Naive B cell (primary cell): ENCODE results near the gene DPYD. TPM values are rescaled to one million over a fixed set of nuclear protein-coding genes. Genes with fewer than 3 reads are reported as not detected.
A peak's percentile ranks its signal among the peaks of the same experiment; 100 is the strongest.
"Not testable (repeated sequence)": the region's sequence is repeated elsewhere in the genome, so short reads cannot be mapped to it uniquely, and the experiment has no call there.

Experiments used
- ATAC-seq, 2 donors: fragments of 150-1000 bp; cut with Tn5 transposase; 2 replicates each; pipeline ENCODE4 v1.10.0; 2021; ENCODE audit warnings: low read depth in 2 of 2, mild to moderate bottlenecking in 2 of 2, moderate library complexity in 2 of 2
- DNase-seq: peaks from one replicate; pipeline ENCODE4 v3.0.0; 2022
- H3K27ac Mint-ChIP-seq, 6 donors: one replicate each; pipeline ENCODE4 v1.8.0; 2020 to 2022; ENCODE audit warnings: mild to moderate bottlenecking in 6 of 6, mixed read lengths in 6 of 6, moderate library complexity in 5 of 6, inconsistent platforms in 2 of 6
- H3K27me3 Mint-ChIP-seq, 3 donors: one replicate each; pipeline ENCODE4 v1.8.0; 2021 to 2022; ENCODE audit warnings: mixed read lengths in 3 of 3, mild to moderate bottlenecking in 1 of 3
- H3K36me3 Mint-ChIP-seq, 2 donors: one replicate each; pipeline ENCODE4 v1.8.0; 2020 to 2022; ENCODE audit warnings: mixed read lengths in 2 of 2, inconsistent platforms in 1 of 2, mild to moderate bottlenecking in 1 of 2
- H3K4me1 Mint-ChIP-seq, 3 donors: one replicate each; pipeline ENCODE4 v1.8.0; 2020 to 2022; ENCODE audit warnings: mixed read lengths in 3 of 3, inconsistent platforms in 1 of 3, mild to moderate bottlenecking in 1 of 3, moderate library complexity in 1 of 3
- H3K4me3 Mint-ChIP-seq, 8 donors: one replicate each; pipeline ENCODE4 v1.8.0; 2020 to 2022; ENCODE audit warnings: mild to moderate bottlenecking in 8 of 8, mixed read lengths in 8 of 8, moderate library complexity in 8 of 8, inconsistent platforms in 2 of 8
- H3K9me3 Mint-ChIP-seq, 7 donors: one replicate each; pipeline ENCODE4 v1.8.0; 2020 to 2022; ENCODE audit warnings: mixed read lengths in 7 of 7, mild to moderate bottlenecking in 5 of 7, inconsistent platforms in 2 of 7, moderate library complexity in 1 of 7
- polyA plus RNA-seq, 6 donors: library from polyadenylated mRNA; unstranded; fragments of 300-500 nt; fragmentation: Illumina TruSeq; gene quantifications; one replicate each; pipeline ENCODE4 v1.2.3, GENCODE V29; 2021; ENCODE audit warnings: low read depth in 6 of 6

Gene DPYD
- polyA plus RNA-seq, 6 donors from 2014 or later = 13.9 to 24.6 (median 19.1) TPM

DNA sequence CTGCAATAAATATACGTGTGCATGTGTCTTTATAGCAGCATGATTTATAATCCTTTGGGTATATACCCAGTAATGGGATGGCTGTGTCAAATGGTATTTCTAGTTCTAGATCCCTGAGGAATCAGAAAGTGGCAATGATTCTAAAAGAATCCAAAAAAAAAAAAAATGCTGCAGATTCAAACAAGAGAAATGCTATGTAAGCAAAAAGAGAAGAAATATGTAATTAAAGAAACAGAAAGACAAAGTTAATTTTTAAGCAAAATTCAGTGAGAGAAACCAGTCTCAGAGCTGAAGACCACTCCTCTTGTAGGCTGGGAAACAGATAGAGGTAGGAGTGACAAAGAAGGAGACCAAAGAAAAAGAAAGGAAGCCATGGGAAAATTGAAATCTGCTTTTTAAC is 571.0 kb downstream of the DPYD start:
- not testable (repeated sequence) for H3K27me3 Mint-ChIP-seq, ATAC-seq, H3K9me3 Mint-ChIP-seq, H3K4me3 Mint-ChIP-seq, DNase-seq, H3K27ac Mint-ChIP-seq, H3K4me1 Mint-ChIP-seq
- peaks cover 0 to 25% of the 10 kb centered on the region in 2 donors for H3K36me3 Mint-ChIP-seq

DNA sequence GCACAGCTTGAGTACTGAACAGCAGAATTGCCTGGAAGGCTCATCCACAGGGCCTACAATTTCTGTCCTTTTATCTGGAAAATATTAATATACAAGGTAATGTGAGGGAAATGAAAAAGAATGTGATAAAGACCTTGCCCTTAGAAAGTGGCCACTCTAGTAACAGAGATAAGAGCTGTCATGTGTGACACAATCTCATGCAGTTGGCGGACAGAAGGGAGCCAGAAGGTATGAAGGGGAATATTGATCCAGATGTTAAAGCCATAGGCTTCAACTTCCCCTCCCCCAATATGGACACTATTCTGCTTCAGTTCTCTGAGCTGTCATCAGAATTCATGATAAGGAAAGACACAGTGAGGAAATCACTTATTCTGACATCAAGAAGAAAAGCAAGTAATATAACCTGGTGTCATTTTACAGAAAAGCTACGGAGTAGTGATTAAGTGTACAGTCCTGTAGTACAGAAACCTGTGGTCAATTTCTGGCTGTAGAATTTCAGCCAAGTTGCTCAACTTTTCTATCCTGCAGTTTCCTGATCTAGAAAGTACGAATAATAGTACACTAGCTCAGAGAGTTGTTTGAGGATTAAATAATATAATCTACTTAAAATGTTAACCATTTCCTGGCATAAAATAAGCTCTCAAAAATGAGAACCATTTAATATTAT is 572.1 kb downstream of the DPYD start:
- H3K27ac Mint-ChIP-seq = peak overlapping the region in 1 of 6 donors; percentile 26
- H3K27me3 Mint-ChIP-seq = no peaks in the 10 kb centered on the region
- peaks cover 0 to 25% of the 10 kb centered on the region in 2 donors for H3K36me3 Mint-ChIP-seq
- H3K4me1 Mint-ChIP-seq = no peaks in the 10 kb centered on the region
- no peak overlapping the region for H3K4me3 Mint-ChIP-seq
- no peaks in the 10 kb centered on the region for H3K9me3 Mint-ChIP-seq
- ATAC-seq = no peak
- no peak for DNase-seq

DNA sequence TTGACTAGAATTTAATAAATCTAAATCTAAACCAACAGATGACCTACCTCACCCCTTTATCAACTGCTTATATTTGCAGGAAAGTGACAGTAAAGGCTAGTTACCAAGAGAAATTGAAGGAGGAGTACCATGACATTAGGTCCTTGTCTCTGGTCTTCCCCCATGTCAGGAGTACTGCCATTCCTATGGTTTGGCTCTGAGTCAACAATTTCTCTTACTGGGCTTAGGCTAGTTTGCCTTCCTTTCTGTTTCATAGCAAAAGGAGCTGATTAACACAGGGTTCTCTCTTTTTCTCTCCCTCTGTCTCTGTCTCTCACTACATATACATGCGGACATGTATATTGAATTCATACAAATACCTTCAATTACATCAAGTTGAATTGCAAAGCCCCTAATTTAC is 579.9 kb downstream of the DPYD start:
- H3K9me3 Mint-ChIP-seq = no peaks in the 10 kb centered on the region
- DNase-seq (no peak), ATAC-seq (no peak)
- H3K27ac Mint-ChIP-seq = no peak overlapping the region
- no peaks in the 10 kb centered on the region for H3K4me1 Mint-ChIP-seq
- H3K4me3 Mint-ChIP-seq = no peak overlapping the region
- no peaks in the 10 kb centered on the region for H3K27me3 Mint-ChIP-seq
- peaks cover 0 to under 1% of the 10 kb centered on the region in 2 donors for H3K36me3 Mint-ChIP-seq

DNA sequence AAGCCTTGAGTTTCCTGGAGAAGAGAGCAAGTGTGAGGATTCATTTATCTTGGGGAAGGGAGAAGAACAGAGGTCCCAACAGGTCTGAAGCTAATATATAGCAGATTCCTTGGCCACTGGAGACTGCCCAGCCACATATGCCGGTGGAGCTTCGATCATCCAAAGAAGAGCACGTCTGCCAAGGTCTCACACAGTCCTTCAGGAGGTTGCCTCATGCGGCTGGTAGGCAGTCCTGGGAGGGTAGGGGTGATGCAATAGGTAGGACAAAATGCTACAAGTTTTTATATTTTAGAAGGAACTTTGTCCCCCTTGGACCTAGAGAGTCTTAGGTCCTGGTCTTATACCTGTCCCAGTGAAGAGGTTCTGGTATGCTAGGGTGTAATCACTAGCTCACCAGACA is 582.5 kb downstream of the DPYD start:
- Mint-ChIP-seq H3K4me1 (no peaks in the 10 kb centered on the region), H3K27me3 (no peaks in the 10 kb centered on the region), H3K36me3 (peaks cover 0 to 6% of the 10 kb centered on the region in 2 donors), H3K4me3 (no peak overlapping the region), H3K9me3 (no peaks in the 10 kb centered on the region), H3K27ac (no peak overlapping the region)
- ATAC-seq = no peak
- DNase-seq = no peak

DNA sequence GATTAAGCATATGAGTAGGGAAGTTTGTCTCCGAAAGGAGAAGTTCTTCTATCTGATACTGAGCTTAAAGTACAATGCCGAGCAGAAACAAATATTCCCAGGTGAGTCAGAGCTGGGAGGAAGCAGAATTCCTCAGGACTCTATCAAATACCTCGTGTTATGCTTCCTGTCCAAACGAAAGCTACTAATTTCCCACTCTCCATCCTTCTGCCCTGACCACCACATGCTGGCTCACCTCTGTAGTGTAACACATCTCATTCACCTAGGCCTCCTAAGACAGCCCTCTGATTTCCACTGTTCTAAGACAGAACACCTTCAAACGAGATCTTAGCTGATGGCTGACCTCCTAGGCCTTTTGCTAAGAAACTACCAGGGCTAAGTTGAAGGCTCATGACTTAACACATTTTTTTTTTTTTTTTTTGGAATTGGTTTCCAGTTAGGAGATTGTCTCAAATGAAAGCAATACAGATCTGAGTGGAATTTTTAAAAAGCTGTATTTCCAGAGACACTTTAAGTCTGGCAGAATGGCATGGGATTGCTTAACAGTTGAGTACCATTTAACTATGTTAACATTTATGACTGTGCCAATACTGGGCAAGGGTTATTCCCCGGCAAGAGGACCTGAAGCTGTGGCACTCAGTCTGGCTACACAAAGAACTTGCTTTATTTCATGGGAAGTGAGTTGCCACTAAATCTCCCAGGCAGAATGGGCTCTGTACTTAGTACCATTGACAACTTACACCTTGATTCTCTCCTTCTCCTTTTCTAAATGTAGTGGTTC is 583.4 kb downstream of the DPYD start:
- no peak overlapping the region for H3K4me3 Mint-ChIP-seq
- H3K4me1 Mint-ChIP-seq = peaks cover 0 to 2% (median 0%) of the 10 kb centered on the region in 3 donors
- DNase-seq = no peak
- peak overlapping the region in 1 of 6 donors; percentile 4 for H3K27ac Mint-ChIP-seq
- peaks cover 0 to 6% of the 10 kb centered on the region in 2 donors for H3K36me3 Mint-ChIP-seq
- no peaks in the 10 kb centered on the region for H3K27me3 Mint-ChIP-seq
- H3K9me3 Mint-ChIP-seq = no peaks in the 10 kb centered on the region
- ATAC-seq = no peak

DNA sequence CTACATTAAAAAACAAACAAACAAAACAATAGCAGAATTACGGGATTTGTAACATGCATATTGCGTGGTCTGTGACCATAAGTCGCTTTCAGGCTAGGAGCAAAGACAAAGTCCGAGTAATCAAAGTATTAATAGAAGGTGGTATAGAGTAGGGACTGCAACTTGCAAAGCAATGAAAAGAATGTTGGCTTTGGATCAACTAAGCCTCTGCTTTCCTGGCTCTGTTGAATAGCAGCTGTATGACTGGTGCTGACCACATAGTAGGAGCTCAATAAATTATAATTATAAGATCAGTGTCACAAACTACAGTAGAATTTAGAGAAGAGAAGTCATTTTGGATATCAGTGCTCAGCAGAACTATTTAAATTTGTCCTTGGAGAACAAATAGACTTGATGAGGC is 586.4 kb downstream of the DPYD start:
- Mint-ChIP-seq H3K36me3 (peaks cover 0 to 6% of the 10 kb centered on the region in 2 donors), H3K27ac (no peak overlapping the region), H3K4me3 (no peak overlapping the region), H3K27me3 (no peaks in the 10 kb centered on the region), H3K9me3 (no peaks in the 10 kb centered on the region), H3K4me1 (peaks cover 0 to 9% (median 6%) of the 10 kb centered on the region in 3 donors)
- ATAC-seq = no peak
- DNase-seq = no peak

DNA sequence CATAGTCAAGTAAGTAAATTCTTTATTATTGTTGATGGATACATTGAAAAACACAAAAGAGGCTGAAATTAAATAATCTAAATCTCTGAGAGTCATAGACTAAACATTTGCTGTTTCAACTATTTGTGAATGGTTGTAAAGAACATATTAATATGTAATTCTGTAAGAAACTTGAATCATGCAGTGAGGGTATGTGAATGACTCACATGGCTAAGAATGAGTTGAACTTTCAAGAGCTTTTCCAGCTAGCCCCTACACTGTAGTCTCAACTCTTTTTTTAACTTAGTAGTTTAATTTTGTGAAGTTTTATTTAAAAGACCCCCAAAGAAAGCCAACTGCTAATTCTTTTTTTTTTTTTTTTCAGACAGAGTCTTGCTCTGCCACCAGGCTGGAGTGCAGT is 588.1 kb downstream of the DPYD start:
- H3K27me3 Mint-ChIP-seq = no peaks in the 10 kb centered on the region
- ATAC-seq (no peak), DNase-seq (no peak)
- no peaks in the 10 kb centered on the region for H3K9me3 Mint-ChIP-seq
- H3K4me3 Mint-ChIP-seq = no peak overlapping the region
- H3K27ac Mint-ChIP-seq = no peak overlapping the region
- H3K36me3 Mint-ChIP-seq = peaks cover 0 to 6% of the 10 kb centered on the region in 2 donors
- peaks cover 0 to 9% (median 6%) of the 10 kb centered on the region in 3 donors for H3K4me1 Mint-ChIP-seq

DNA sequence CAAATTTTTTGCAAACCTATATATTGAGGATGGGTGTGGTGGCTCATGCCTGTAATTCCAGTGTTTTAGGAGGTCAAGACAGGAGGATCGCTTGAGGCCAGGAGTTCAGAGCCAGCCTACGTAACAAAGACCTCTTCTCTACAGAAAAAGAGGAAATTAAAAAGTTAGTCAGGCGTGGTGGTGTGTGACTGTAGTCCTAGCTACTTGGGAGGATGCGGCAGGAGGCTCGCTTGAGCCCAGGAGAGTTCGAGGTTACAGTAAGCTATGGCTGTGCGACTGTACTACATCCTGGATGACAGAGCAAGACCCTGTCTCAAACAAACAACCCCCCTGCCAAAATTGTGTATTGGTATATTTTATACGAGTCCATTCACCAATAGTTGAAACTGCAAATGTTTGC is 589.7 kb downstream of the DPYD start:
- Mint-ChIP-seq H3K36me3 (peaks cover 0 to 6% of the 10 kb centered on the region in 2 donors), H3K9me3 (no peaks in the 10 kb centered on the region), H3K27me3 (no peaks in the 10 kb centered on the region), H3K27ac (peak overlapping the region in 1 of 6 donors; percentile 34), H3K4me3 (peak overlapping the region in 1 of 8 donors; percentile 44), H3K4me1 (peaks cover 0 to 9% (median 6%) of the 10 kb centered on the region in 3 donors)
- DNase-seq (no peak), ATAC-seq (peak; percentile 62 to 63)

DNA sequence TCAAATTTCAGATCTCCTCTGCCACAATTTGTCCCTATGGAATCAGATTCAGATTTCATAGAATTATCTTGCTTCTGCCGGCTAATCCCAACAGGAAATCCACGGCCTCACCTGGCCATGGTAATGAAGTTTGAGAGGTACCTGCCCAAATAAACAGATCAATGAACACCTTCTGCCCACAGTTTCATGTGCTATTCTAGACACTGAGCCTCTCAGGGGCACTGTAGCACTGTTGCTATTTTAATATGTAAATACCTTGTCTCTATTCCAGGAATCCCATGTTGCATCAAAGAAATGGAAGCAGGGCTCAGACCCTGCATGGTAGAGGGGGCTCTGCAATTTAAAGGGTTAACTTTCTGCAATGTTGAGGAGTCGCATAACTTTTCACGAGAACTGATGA is 606.1 kb downstream of the DPYD start:
- DNase-seq (no peak), ATAC-seq (no peak)
- Mint-ChIP-seq H3K36me3 (no peaks in the 10 kb centered on the region), H3K27me3 (no peaks in the 10 kb centered on the region), H3K9me3 (peaks cover 0 to 9% (median 6%) of the 10 kb centered on the region in 7 donors), H3K27ac (no peak overlapping the region), H3K4me3 (no peak overlapping the region), H3K4me1 (no peaks in the 10 kb centered on the region)

DNA sequence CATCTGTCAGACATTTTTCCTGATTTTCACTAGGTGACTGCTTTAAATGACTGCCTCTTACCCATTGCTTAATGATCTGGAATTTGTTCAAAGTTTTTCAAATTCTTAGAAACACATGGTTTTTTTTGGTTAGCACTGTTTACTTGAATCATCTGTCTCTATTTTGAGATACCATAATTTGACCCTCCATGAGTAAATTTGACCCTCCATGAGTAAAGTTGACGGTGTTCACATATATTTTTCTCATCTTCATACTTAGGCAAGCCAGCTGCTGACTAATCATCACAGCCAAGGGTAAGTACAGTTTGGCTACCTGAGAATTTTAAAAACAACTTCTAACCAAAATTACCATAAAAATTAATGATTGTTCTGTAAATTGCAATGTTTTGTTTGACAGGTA is 612.7 kb downstream of the DPYD start:
- Mint-ChIP-seq H3K27me3 (no peaks in the 10 kb centered on the region), H3K27ac (no peak overlapping the region), H3K4me1 (no peaks in the 10 kb centered on the region), H3K4me3 (no peak overlapping the region), H3K36me3 (peaks cover 9 to 23% of the 10 kb centered on the region in 2 donors), H3K9me3 (peaks cover 0 to 1% (median 0%) of the 10 kb centered on the region in 7 donors)
- ATAC-seq (no peak), DNase-seq (no peak)

DNA sequence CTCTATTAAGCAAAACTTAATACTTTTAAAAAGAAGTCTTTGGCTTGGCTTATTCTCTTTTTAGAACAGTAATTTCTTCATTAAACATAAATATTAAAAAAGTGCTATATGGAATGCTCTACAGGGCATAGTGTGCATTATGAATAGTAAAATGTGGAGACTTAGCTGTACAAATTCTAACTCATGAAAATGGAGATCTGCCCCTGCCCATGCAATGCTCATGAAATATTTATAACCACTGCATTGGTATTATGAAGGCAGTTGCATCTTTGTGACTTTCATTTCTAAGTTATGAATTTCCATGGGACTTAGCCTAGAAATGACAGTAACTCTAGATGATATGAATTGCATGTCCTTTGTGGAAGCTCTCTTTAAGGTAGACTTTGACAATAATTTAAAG is 613.3 kb downstream of the DPYD start:
- H3K4me1 Mint-ChIP-seq = no peaks in the 10 kb centered on the region

DNA sequence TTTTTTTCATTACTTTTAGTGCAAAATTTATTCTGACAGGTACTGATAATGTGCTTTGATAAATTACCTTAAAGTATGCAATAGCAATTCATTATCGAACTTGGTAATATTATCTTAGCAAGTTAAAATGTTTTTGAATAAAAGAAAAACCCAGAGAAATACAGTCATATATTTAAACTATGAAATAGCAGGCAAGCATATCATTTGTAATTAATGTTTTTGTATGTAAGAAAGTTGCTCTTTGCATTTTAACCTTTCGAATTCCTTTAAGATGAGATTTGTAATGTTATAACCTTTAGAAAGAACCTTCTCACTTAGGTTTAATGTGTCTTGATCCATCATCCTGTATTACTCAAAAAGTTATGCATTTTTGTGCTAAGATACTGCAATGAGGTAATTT is 613.7 kb downstream of the DPYD start:
- no peaks in the 10 kb centered on the region for H3K4me1 Mint-ChIP-seq
- no peak overlapping the region for H3K27ac Mint-ChIP-seq
- no peak overlapping the region for H3K4me3 Mint-ChIP-seq
- no peaks in the 10 kb centered on the region for H3K27me3 Mint-ChIP-seq
- peaks cover 9 to 23% of the 10 kb centered on the region in 2 donors for H3K36me3 Mint-ChIP-seq
- ATAC-seq (no peak), DNase-seq (no peak)
- peaks cover 0 to 1% (median 0%) of the 10 kb centered on the region in 7 donors for H3K9me3 Mint-ChIP-seq

More for the DNA sequence above, 613.3 kb downstream of the DPYD start:
- no peak overlapping the region for H3K27ac Mint-ChIP-seq
- peaks cover 9 to 23% of the 10 kb centered on the region in 2 donors for H3K36me3 Mint-ChIP-seq
- ATAC-seq = no peak
- H3K27me3 Mint-ChIP-seq = no peaks in the 10 kb centered on the region
- no peak for DNase-seq
- no peak overlapping the region for H3K4me3 Mint-ChIP-seq
- H3K9me3 Mint-ChIP-seq = peaks cover 0 to 1% (median 0%) of the 10 kb centered on the region in 7 donors

DNA sequence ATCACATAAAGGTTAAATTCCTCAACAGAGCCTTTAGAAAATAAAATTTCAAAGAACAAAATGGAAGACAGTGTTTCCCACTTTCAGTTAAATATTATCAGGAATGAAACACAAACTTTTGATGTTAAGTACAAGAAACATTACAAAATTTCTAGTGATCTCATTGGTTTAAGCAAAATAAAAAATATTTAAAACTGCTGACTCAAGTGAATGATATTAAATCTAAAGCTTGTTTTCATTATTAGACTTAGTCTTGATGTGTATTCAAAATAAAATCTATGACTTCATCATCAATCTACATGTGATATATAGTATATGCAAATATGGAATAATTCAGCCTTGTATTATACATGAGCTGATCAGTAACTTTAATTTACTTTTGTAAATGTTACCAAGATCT is 614.3 kb downstream of the DPYD start:
- Mint-ChIP-seq H3K27ac (no peak overlapping the region), H3K36me3 (peaks cover 9 to 23% of the 10 kb centered on the region in 2 donors), H3K27me3 (no peaks in the 10 kb centered on the region), H3K9me3 (peaks cover 0 to 1% (median 0%) of the 10 kb centered on the region in 7 donors), H3K4me3 (no peak overlapping the region), H3K4me1 (no peaks in the 10 kb centered on the region)
- ATAC-seq (no peak), DNase-seq (no peak)

DNA sequence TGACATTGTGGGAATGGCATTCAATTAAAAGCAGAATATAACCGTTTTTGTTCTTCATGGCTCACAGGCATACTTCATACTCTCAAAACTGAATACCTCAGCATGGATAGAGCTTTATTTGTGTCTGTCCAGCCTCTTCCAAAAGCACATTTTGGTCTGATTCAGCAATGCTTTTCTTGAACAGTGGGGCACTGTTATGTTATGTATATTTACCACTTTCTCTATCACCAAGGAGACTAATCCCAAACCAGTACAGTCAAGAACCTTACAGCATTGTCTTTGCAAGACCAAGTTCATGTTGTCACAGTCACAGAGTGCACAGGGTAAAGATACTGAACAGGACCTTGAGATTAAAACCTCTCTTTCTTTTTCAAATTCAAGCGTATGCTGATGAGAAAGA is 616.5 kb downstream of the DPYD start:
- DNase-seq (no peak), ATAC-seq (no peak)
- H3K27me3 Mint-ChIP-seq = no peaks in the 10 kb centered on the region
- no peak overlapping the region for H3K27ac Mint-ChIP-seq
- peaks cover 9 to 23% of the 10 kb centered on the region in 2 donors for H3K36me3 Mint-ChIP-seq
- no peak overlapping the region for H3K4me3 Mint-ChIP-seq
- no peaks in the 10 kb centered on the region for H3K4me1 Mint-ChIP-seq
- no peaks in the 10 kb centered on the region for H3K9me3 Mint-ChIP-seq
